Colonic mucosa (tissue), 4 donors: ENCODE data around the gene CD274. TPM values are rescaled to one million over a fixed set of nuclear protein-coding genes. Genes with fewer than 3 reads are reported as not detected.
"Not testable (repeated sequence)": the region's sequence is repeated elsewhere in the genome, so short reads cannot be mapped to it uniquely, and the experiment has no call there.

Source experiments
- DNase-seq: peaks from one replicate; pipeline ENCODE4 v3.0.0-alpha.2; 2020
- H3K27ac ChIP-seq: fragments of 200-600 bp; one replicate; pipeline ENCODE4 v1.8.0; 2021
- H3K27me3 ChIP-seq: fragments of 200-600 bp; one replicate; pipeline ENCODE4 v1.8.0; 2021
- H3K36me3 ChIP-seq: fragments of 200-600 bp; one replicate; pipeline ENCODE4 v1.8.0; 2021
- H3K4me1 ChIP-seq: fragments of 200-600 bp; one replicate; pipeline ENCODE4 v1.8.0; 2021; ENCODE audit warnings: mild to moderate bottlenecking
- H3K4me3 ChIP-seq: fragments of 200-600 bp; one replicate; pipeline ENCODE4 v1.8.0; 2021
- H3K9ac ChIP-seq, 2 donors: one replicate each; pipeline ENCODE4 v1.7.0; 2013; ENCODE audit warnings: control low read depth in 2 of 2, low read depth in 2 of 2, low read length in 2 of 2
- H3K9me3 ChIP-seq: fragments of 200-600 bp; one replicate; pipeline ENCODE4 v1.8.0; 2021
- intact Hi-C: fragments of 100-400 bp; cut with DNase I; formaldehyde crosslinking; loops from one replicate; pipeline ENCODE4 v1.14.1; 2022
- total RNA-seq, 2 donors: library from RNA; stranded (reverse); fragmentation: NEBNext Ultra II Directional in 1 of 2; extraction: Animal tissue kit (Norgen Biotek cat#: 25700) in 1 of 2; gene quantifications; one replicate each; pipeline ENCODE4 v1.2.1, GENCODE V29; 2021
- TF ChIP-seq, protein P1 (sequence below): fragments of 200-600 bp; IDR thresholded peaks from one replicate; pipeline ENCODE4 v1.8.0; 2022; ENCODE audit warnings: antibody characterized with exemption, mild to moderate bottlenecking
- donor health status: healthy.
- donor health status: DM: no; HTN: no; CAD: no.
- donor health status: DM: no; HTN: no; CAD: no.

The CD274 gene
- total RNA-seq, 2 donors from 2014 or later: 1.6 to 2.0 TPM

DNA sequence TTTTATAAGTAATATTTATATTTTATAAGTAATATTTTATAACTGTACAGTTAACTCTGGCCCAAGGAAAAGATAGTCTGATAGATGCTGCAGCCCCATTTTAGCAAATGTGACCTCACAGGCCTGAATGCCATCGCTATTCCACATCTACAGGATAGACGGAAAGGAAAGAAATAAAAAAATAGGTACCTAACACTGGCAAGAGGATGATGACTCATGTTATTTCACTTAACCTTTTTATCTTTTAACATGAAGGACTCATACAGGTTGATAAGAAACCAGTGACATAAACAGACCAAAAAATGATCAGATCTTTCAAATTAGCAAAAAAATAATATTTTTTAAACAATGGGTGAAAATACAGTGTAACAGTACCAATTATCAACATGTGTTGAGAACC lies 2.7 kb downstream of the CD274 start:
- no peak overlapping the region for H3K27ac ChIP-seq
- no peaks in the 10 kb centered on the region for H3K4me1 ChIP-seq

DNA sequence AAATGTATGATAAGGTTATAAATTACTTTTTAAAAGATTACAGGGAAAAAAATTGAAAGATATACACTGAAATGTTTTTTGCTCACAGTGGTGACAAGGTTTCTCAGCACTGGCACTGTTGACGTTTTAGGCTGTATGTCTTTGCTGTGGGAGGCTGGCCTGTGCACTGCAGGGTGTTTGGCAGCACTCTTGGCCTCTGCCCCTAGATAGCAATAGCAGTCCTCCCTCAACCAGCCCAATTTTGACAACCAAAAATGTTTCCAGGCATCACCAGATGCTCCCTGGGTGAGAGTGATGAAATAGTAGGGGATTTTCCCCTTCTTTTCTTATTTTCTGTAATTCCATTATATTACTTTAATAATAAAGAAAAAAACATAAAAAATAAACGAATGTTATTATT lies 3.3 kb downstream of the CD274 start:
- intact Hi-C loops: loop anchor here (5.0 kb wide), 1 partner anchor 134 kb away; no protein-coding TSS in a partner anchor
- H3K9ac ChIP-seq: no peak overlapping the region
- no peaks in the 10 kb centered on the region for H3K27me3 ChIP-seq
- no peaks in the 10 kb centered on the region for H3K9me3 ChIP-seq
- H3K27ac ChIP-seq: no peak overlapping the region
- no peak overlapping the region for H3K4me3 ChIP-seq
- H3K4me1 ChIP-seq: no peaks in the 10 kb centered on the region
- no peak for DNase-seq
- no peaks in the 10 kb centered on the region for H3K36me3 ChIP-seq
- TF ChIP-seq, protein P1, sequence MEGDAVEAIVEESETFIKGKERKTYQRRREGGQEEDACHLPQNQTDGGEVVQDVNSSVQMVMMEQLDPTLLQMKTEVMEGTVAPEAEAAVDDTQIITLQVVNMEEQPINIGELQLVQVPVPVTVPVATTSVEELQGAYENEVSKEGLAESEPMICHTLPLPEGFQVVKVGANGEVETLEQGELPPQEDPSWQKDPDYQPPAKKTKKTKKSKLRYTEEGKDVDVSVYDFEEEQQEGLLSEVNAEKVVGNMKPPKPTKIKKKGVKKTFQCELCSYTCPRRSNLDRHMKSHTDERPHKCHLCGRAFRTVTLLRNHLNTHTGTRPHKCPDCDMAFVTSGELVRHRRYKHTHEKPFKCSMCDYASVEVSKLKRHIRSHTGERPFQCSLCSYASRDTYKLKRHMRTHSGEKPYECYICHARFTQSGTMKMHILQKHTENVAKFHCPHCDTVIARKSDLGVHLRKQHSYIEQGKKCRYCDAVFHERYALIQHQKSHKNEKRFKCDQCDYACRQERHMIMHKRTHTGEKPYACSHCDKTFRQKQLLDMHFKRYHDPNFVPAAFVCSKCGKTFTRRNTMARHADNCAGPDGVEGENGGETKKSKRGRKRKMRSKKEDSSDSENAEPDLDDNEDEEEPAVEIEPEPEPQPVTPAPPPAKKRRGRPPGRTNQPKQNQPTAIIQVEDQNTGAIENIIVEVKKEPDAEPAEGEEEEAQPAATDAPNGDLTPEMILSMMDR: no peak

More for the DNA sequence above, 2.7 kb downstream of the CD274 start:
- TF ChIP-seq, protein P1: no peak
- H3K4me3 ChIP-seq: no peak overlapping the region
- no peaks in the 10 kb centered on the region for H3K9me3 ChIP-seq
- no peak for DNase-seq
- no peaks in the 10 kb centered on the region for H3K27me3 ChIP-seq
- no peak overlapping the region for H3K9ac ChIP-seq
- intact Hi-C loops: loop anchor here (5.0 kb wide), 1 partner anchor 134 kb away; no protein-coding TSS in a partner anchor
- no peaks in the 10 kb centered on the region for H3K36me3 ChIP-seq

DNA sequence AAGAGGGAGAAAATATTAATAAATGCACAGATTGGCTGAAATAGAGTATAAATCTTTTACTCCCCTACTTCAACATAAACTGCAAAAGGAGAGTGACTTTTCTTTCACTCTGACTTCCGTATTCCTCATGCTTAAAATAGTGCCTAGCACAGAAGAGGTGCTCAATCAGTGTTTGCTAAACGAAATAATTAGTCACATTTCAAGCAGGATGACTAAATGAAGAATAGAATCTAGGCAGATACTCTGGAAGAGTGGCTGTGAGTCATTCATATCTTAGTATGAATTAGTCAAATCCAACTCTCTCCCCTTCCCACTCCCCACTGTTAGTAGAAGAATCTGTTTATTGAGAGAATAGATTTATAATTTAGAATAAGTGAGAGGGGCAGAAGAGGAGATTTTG lies 4.8 kb downstream of the CD274 start:
- no peak for DNase-seq
- no peaks in the 10 kb centered on the region for H3K36me3 ChIP-seq
- H3K27ac ChIP-seq: no peak overlapping the region
- H3K4me3 ChIP-seq: no peak overlapping the region
- H3K4me1 ChIP-seq: no peaks in the 10 kb centered on the region
- no peak overlapping the region for H3K9ac ChIP-seq
- no peaks in the 10 kb centered on the region for H3K27me3 ChIP-seq
- TF ChIP-seq, protein P1: no peak
- no peaks in the 10 kb centered on the region for H3K9me3 ChIP-seq
- intact Hi-C loops: no loop called here

DNA sequence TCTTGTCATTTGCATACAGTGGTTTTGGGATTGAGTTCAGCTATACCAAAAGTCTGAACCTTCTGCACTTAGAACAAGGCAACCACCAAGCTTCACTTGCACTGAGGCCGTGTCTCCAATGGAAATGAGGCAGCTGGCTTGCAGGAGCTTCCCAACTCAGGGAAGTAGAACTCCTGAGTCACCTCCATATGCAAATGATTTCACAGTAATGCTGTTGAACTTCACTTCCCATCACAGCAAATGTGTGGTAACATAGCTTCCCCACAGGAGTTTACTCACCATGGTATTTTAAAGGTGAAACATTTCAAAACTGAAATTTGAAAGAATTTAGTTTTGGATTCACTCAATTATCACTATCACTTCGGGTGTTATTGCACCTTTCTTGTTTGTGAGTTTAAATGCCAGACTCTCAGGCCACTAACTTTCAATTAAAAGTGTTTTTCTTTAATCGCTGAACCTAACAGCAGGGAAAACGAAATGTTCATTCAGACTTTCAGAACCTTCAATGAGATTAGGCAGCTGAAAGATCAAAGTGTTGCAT lies 9.0 kb downstream of the CD274 start:
- intact Hi-C loops: no loop called here
- Histone ChIP-seq H3K27me3 (no peaks in the 10 kb centered on the region), H3K27ac (no peak overlapping the region), H3K36me3 (no peaks in the 10 kb centered on the region), H3K4me1 (no peaks in the 10 kb centered on the region), H3K9me3 (no peaks in the 10 kb centered on the region), H3K9ac (no peak overlapping the region), H3K4me3 (no peak overlapping the region)
- TF ChIP-seq, protein P1: no peak
- no peak for DNase-seq

DNA sequence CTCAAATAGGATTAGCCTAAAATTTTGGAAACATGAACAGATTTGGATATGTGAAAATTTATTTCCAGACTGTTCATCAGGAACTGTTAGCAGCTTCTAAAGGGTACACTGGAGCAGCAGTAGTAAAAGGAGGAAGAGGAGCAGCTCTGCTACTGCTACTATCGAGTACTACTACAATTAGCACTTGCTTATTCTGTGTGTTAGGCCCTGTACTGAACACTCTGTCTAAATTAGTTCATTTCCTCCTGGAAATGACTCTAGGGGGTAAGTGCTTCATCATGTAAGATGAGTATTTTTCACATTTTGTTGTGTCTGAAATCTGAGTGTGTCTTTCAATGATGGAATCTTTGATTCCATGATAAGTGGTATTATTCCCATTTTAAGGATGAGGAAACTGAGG lies 9.8 kb downstream of the CD274 start:
- Histone ChIP-seq H3K4me3 (no peak overlapping the region), H3K4me1 (no peaks in the 10 kb centered on the region), H3K9ac (no peak overlapping the region), H3K9me3 (no peaks in the 10 kb centered on the region), H3K27me3 (no peaks in the 10 kb centered on the region), H3K36me3 (no peaks in the 10 kb centered on the region), H3K27ac (no peak overlapping the region)
- TF ChIP-seq, protein P1: no peak
- no peak for DNase-seq
- intact Hi-C loops: no loop called here

DNA sequence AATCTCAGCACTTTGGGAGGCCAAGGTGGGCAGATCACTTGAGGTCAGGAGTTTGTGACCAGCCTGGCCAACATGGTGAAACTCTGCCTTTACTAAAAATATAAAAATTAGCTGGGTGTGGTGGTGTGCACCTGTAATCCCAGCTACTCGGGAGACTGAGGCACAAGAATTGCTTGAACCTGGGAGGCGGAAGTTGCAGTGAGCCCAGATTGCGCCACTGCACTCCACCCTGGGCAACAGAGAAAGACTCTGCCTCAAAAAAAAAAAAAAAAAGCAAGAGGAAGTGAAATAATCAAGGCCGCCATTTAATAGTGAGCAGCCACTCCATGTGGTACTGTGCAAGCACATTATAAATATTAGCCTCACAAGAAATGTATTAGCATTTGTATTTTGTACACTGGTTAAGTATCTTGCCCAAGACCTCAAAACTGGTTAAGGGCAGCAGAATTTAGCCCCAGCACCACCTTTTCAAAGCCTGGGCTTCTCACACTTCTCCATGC lies 14.5 kb downstream of the CD274 start:
- H3K4me3 ChIP-seq, intact Hi-C loops, H3K27ac ChIP-seq, H3K27me3 ChIP-seq, H3K9me3 ChIP-seq, H3K36me3 ChIP-seq, H3K4me1 ChIP-seq, DNase-seq, H3K9ac ChIP-seq: not testable (repeated sequence)
